GM18507 (cell line): Measurements from ENCODE around the gene CCNF.
"Not testable (repeated sequence)": the region's sequence is repeated elsewhere in the genome, so short reads cannot be mapped to it uniquely, and the experiment has no call there.

Experiments
- DNase-seq: peaks from one replicate; pipeline ENCODE4 v3.0.0; 2011; ENCODE audit warnings: low read depth; ENCODE audit not compliant: insufficient read length; ENCODE audit errors: extremely low spot score
- FAIRE-seq: peaks from 2 replicates; lab custom pipeline; 2011; peaks lifted over from hg19 to GRCh38; lab: Jason Lieb, UNC

CCNF gene

GRCh38 chr16:2429034-2429770, at the start of gene CCNF:
CCNF (plus strand) TSS chr16:2429447; CDS start chr16:2429482, 35 bp downstream.
- peak; percentile 90 for FAIRE-seq
- peak; percentile 99 for DNase-seq

- FAIRE-seq (no peak), DNase-seq (no peak)
Observed at GRCh38 chr16:2383501-2383900, 45.7 kb upstream of the CCNF start.

GRCh38 chr16:2384426-2384825, 44.8 kb upstream of the CCNF start:
- DNase-seq: no peak
- no peak for FAIRE-seq

GRCh38 chr16:2385190-2385836, 43.9 kb upstream of the CCNF start:
- FAIRE-seq (no peak), DNase-seq (no peak)

- DNase-seq, FAIRE-seq: not testable (repeated sequence)
Observed at GRCh38 chr16:2385982-2386381, 43.3 kb upstream of the CCNF start.

- FAIRE-seq (no peak), DNase-seq (no peak)
Observed at GRCh38 chr16:2386990-2387389, 42.3 kb upstream of the CCNF start.

- DNase-seq: no peak
- FAIRE-seq: no peak
Observed at GRCh38 chr16:2388139-2388874, 40.9 kb upstream of the CCNF start.

- DNase-seq (no peak), FAIRE-seq (no peak)
Observed at GRCh38 chr16:2388875-2389433, 40.3 kb upstream of the CCNF start.

GRCh38 chr16:2392025-2392424, 37.2 kb upstream of the CCNF start:
- FAIRE-seq (no peak), DNase-seq (no peak)

- DNase-seq: no peak
- FAIRE-seq: no peak
Observed at GRCh38 chr16:2398520-2398919, 30.7 kb upstream of the CCNF start.

- DNase-seq (no peak), FAIRE-seq (no peak)
Observed at GRCh38 chr16:2404099-2404498, 25.1 kb upstream of the CCNF start.

GRCh38 chr16:2415085-2415484, 14.2 kb upstream of the CCNF start:
- DNase-seq: no peak
- no peak for FAIRE-seq

GRCh38 chr16:2420035-2420434, 9.2 kb upstream of the CCNF start:
- DNase-seq (no peak), FAIRE-seq (no peak)

- no peak for DNase-seq
- FAIRE-seq: no peak
Observed at GRCh38 chr16:2422123-2422867, 7.0 kb upstream of the CCNF start.

- DNase-seq: no peak
- FAIRE-seq: no peak
Observed at GRCh38 chr16:2424061-2425007, 4.9 kb upstream of the CCNF start.

GRCh38 chr16:2425008-2425518, 4.2 kb upstream of the CCNF start:
- FAIRE-seq (no peak), DNase-seq (no peak)

- no peak for DNase-seq
- no peak for FAIRE-seq
Observed at GRCh38 chr16:2425825-2426430, 3.3 kb upstream of the CCNF start.

- DNase-seq: no peak
- FAIRE-seq: no peak
Observed at GRCh38 chr16:2426941-2427361, 2.3 kb upstream of the CCNF start.
